ENCODE measurements around the gene PALLD. TPM values are rescaled to one million over a fixed set of nuclear protein-coding genes. Genes with fewer than 3 reads are reported as not detected.

The PALLD gene
- total and polyA plus RNA-seq, 2 of the 13 experiments (the other 11 are each of a cell fraction or from before 2014, with no cell fraction given) = 0.50 to 1.5 TPM

GRCh38 chr4:168633064-168633463, 136.2 kb downstream of the PALLD start (continued):
- TF ChIP-seq ZNF24 (IDR thresholded peaks at IDR 0.05) = no peak
- TF ChIP-seq ZBTB34 (CRISPR knock-in tag; IDR thresholded peaks at IDR 0.05) = no peak
- no peak for TF ChIP-seq ZNF710 (CRISPR knock-in tag; IDR thresholded peaks at IDR 0.05; ENCODE audit: borderline replicate concordance)
- TF ChIP-seq BCLAF1 (IDR thresholded peaks at IDR 0.05) = no peak
- no peak for TF ChIP-seq SNAPC4 (CRISPR knock-in tag; IDR thresholded peaks at IDR 0.05)
- no peak for TF ChIP-seq ZNF441 (CRISPR knock-in tag; IDR thresholded peaks at IDR 0.05; ENCODE audit: borderline replicate concordance)
